ENCODE data around the gene NR1I3. TPM values are rescaled to one million over a fixed set of nuclear protein-coding genes. Genes with fewer than 3 reads are reported as not detected.

Gene NR1I3
- total RNA-seq, 4 donors from 2014 or later, result 2.1 TPM; not detected in 3

- TF ChIP-seq POLR2A (IDR thresholded peaks at IDR 0.05), result no peak
- TF ChIP-seq, protein P1, sequence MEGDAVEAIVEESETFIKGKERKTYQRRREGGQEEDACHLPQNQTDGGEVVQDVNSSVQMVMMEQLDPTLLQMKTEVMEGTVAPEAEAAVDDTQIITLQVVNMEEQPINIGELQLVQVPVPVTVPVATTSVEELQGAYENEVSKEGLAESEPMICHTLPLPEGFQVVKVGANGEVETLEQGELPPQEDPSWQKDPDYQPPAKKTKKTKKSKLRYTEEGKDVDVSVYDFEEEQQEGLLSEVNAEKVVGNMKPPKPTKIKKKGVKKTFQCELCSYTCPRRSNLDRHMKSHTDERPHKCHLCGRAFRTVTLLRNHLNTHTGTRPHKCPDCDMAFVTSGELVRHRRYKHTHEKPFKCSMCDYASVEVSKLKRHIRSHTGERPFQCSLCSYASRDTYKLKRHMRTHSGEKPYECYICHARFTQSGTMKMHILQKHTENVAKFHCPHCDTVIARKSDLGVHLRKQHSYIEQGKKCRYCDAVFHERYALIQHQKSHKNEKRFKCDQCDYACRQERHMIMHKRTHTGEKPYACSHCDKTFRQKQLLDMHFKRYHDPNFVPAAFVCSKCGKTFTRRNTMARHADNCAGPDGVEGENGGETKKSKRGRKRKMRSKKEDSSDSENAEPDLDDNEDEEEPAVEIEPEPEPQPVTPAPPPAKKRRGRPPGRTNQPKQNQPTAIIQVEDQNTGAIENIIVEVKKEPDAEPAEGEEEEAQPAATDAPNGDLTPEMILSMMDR (IDR thresholded peaks at IDR 0.05), result no peak
- 61 to 82% methylated on average over 1 of the region's 1 CpG for WGBS, 2 donors
- DNase-seq (ENCODE audit: low spot score in 2 of 2), result no peak
- intact Hi-C loops (cut with DNase I; ENCODE audit: low total_unique reads), result no loop called here
- H3K4me3 ChIP-seq (ENCODE audit: low read depth, poor library complexity, severe bottlenecking), result no peak overlapping the region
Measured at GRCh38 chr1:161182214-161182613, 55.8 kb downstream of the NR1I3 start.

- WGBS, 2 donors, result 68 to 94% methylated on average over 1 of the region's 1 CpG
- H3K4me3 ChIP-seq (ENCODE audit: low read depth, poor library complexity, severe bottlenecking), result no peak overlapping the region
- intact Hi-C loops (cut with DNase I; ENCODE audit: low total_unique reads), result no loop called here
- no peak for DNase-seq (ENCODE audit: low spot score in 2 of 2)
- TF ChIP-seq, protein P1 (IDR thresholded peaks at IDR 0.05), result no peak
- no peak for TF ChIP-seq POLR2A (IDR thresholded peaks at IDR 0.05)
Measured at GRCh38 chr1:161180639-161181038, 57.4 kb downstream of the NR1I3 start.

GRCh38 chr1:161179698-161180097 is 58.3 kb downstream of the NR1I3 start:
- 55 to 69% methylated on average over 3 of the region's 3 CpGs for WGBS, 2 donors
- DNase-seq (ENCODE audit: low spot score in 2 of 2), result no peak

More at GRCh38 chr1:161179698-161180097, 58.3 kb downstream of the NR1I3 start:
- intact Hi-C loops (cut with DNase I; ENCODE audit: low total_unique reads), result no loop called here
- H3K4me3 ChIP-seq (ENCODE audit: low read depth, poor library complexity, severe bottlenecking), result no peak overlapping the region
- TF ChIP-seq POLR2A (IDR thresholded peaks at IDR 0.05), result no peak
- TF ChIP-seq, protein P1 (IDR thresholded peaks at IDR 0.05), result no peak

Small RNA genes lying within 50 kb of the gene (microRNA-seq; reads per million reads assigned to microRNA genes)
- gene MIR5187 (ENCODE audit: borderline number of aligned reads in 1 of 2, borderline replicate concordance in 2 of 2), result 1.4 to 2.3 reads per million in 2 donors

Other genes with a start within 250 kb of the NR1I3 start
- 100 to 1,000 TPM in 2 of 4 donors, 10 to 100 TPM in 2; 68.4 to 125 (median 97.5) TPM for gene F11R, start 217.1 kb downstream of the NR1I3 start, total RNA-seq
- gene TSTD1, start 199.2 kb downstream of the NR1I3 start, total RNA-seq, result 100 to 1,000 TPM in 3 of 4 donors, 10 to 100 TPM in 1; 94.9 to 136 (median 107) TPM
- gene USF1, start 192.2 kb downstream of the NR1I3 start, total RNA-seq, result 10 to 100 TPM; 35.3 to 59.4 (median 43.3) TPM
- gene ARHGAP30, start 168.3 kb downstream of the NR1I3 start, total RNA-seq, result 10 to 100 TPM in 2 of 4 donors, 1 to 10 TPM in 2; 8.5 to 14.8 (median 9.9) TPM
- gene NECTIN4, start 148.6 kb downstream of the NR1I3 start, total RNA-seq, result 100 to 1,000 TPM; 176 to 239 (median 208) TPM
- 1 to 10 TPM in 2 of 4 donors, under 1 TPM in 2; 0.42 to 4.2 (median 1.9) TPM for gene KLHDC9, start 139.8 kb downstream of the NR1I3 start, total RNA-seq
- 10 to 100 TPM; 19.3 to 24.7 (median 22.4) TPM for gene PFDN2, start 120.2 kb downstream of the NR1I3 start, total RNA-seq
- gene NIT1, start 120.1 kb downstream of the NR1I3 start, total RNA-seq, result 10 to 100 TPM; 26.6 to 35.8 (median 30.2) TPM
- 10 to 100 TPM; 26.6 to 38.2 (median 29.6) TPM for gene DEDD, start 105.5 kb downstream of the NR1I3 start, total RNA-seq
- gene UFC1, start 84.2 kb downstream of the NR1I3 start, total RNA-seq, result 100 to 1,000 TPM in 1 of 4 donors, 10 to 100 TPM in 3; 42.0 to 100 (median 82.5) TPM
- 10 to 100 TPM; 13.7 to 28.8 (median 25.3) TPM for gene USP21, start 78.7 kb downstream of the NR1I3 start, total RNA-seq
- gene PPOX, start 71.8 kb downstream of the NR1I3 start, total RNA-seq, result 10 to 100 TPM; 16.7 to 46.5 (median 24.8) TPM
- 10 to 100 TPM; 40.9 to 49.9 (median 44.0) TPM for gene B4GALT3, start 60.7 kb downstream of the NR1I3 start, total RNA-seq
- 10 to 100 TPM in 1 of 4 donors, 1 to 10 TPM in 2, under 1 TPM in 1; 0.20 to 15.3 (median 4.2) TPM for gene ADAMTS4, start 39.1 kb downstream of the NR1I3 start, total RNA-seq
- 100 to 1,000 TPM in 3 of 4 donors, 10 to 100 TPM in 1; 88.7 to 127 (median 106) TPM for gene NDUFS2, start 35.8 kb downstream of the NR1I3 start, total RNA-seq
- gene FCER1G, start 22.9 kb downstream of the NR1I3 start, total RNA-seq, result 10 to 100 TPM in 2 of 4 donors, 1 to 10 TPM in 2; 5.0 to 31.9 (median 17.9) TPM
- not detected for gene APOA2, start 14.6 kb downstream of the NR1I3 start, total RNA-seq
- 10 to 100 TPM in 1 of 4 donors, 1 to 10 TPM in 3; 3.8 to 11.9 (median 7.7) TPM for gene TOMM40L, start 12.1 kb downstream of the NR1I3 start, total RNA-seq
- gene PCP4L1, start 20.5 kb upstream of the NR1I3 start, total RNA-seq, result 1 to 10 TPM in 3 of 4 donors, under 1 TPM in 1; 0.80 to 9.1 (median 4.6) TPM
- gene MPZ, start 71.8 kb upstream of the NR1I3 start, total RNA-seq, result 1 to 10 TPM in 3 of 4 donors, under 1 TPM in 1; 0.84 to 8.7 (median 4.5) TPM
- 100 to 1,000 TPM in 1 of 4 donors, 10 to 100 TPM in 3; 20.6 to 107 (median 52.2) TPM for gene SDHC, start 76.2 kb upstream of the NR1I3 start, total RNA-seq
- not detected for gene CFAP126, start 129.7 kb upstream of the NR1I3 start, total RNA-seq

All from lower leg skin (tissue), 4 donors.